Erythroblast (primary cell): ENCODE measurements around the gene PADI2.

ENCODE experiments used
- GATA1 ChIP-seq: IDR thresholded peaks from 2 replicates; pipeline ENCODE4 v1.6.1; 2011; ENCODE audit warnings: low read depth, mild to moderate bottlenecking, control low read depth, low read length, moderate library complexity
- POLR2A ChIP-seq: IDR thresholded peaks from 2 replicates; pipeline ENCODE4 v1.6.1; 2011; ENCODE audit warnings: mild to moderate bottlenecking, low read length

- TF ChIP-seq POLR2A (no peak), GATA1 (no peak)
Measured at GRCh38 chr1:17167786-17168090, 48.5 kb upstream of the PADI2 start.
